Loucy (cell line): ENCODE results near the gene C9orf85.

Source experiments
- EZH2phosphoT487 ChIP-seq: fragments of 200-600 bp; IDR thresholded peaks from 2 replicates; pipeline ENCODE4 v1.6.1; 2018; ENCODE audit warnings: antibody characterized with exemption, mild to moderate bottlenecking, moderate library complexity, borderline replicate concordance
- TF ChIP-seq, protein P1 (sequence below): fragments of 200-600 bp; sonication (generic); conservative IDR thresholded peaks from 2 replicates; pipeline ENCODE4 v1.5.1; 2014; ENCODE audit warnings: mild to moderate bottlenecking, antibody characterized with exemption, low read length

DNA sequence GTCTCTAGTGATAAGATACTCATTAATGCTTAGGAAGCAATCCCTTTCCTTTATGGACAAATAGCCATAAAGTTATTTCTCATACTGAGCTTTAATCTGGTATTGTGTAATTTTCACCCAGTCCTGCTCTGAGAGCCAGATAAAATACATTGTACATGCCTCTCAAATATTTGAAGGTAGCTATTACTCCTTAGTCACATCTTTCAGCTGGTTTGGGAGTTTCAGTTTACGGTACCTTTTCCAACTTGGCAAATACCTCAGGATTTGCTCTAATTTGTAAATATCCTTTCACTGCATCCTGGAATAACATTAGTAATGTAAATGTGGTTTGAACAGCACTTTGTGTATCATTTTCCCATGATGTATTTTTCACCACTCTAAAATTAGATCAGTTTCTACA, 47.8 kb upstream of the C9orf85 start:
- TF ChIP-seq EZH2phosphoT487: no peak
- TF ChIP-seq, protein P1, sequence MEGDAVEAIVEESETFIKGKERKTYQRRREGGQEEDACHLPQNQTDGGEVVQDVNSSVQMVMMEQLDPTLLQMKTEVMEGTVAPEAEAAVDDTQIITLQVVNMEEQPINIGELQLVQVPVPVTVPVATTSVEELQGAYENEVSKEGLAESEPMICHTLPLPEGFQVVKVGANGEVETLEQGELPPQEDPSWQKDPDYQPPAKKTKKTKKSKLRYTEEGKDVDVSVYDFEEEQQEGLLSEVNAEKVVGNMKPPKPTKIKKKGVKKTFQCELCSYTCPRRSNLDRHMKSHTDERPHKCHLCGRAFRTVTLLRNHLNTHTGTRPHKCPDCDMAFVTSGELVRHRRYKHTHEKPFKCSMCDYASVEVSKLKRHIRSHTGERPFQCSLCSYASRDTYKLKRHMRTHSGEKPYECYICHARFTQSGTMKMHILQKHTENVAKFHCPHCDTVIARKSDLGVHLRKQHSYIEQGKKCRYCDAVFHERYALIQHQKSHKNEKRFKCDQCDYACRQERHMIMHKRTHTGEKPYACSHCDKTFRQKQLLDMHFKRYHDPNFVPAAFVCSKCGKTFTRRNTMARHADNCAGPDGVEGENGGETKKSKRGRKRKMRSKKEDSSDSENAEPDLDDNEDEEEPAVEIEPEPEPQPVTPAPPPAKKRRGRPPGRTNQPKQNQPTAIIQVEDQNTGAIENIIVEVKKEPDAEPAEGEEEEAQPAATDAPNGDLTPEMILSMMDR: no peak
